GM12801 (cell line): ENCODE measurements around the gene KLK12.

Experiments used
- CTCF ChIP-seq: IDR thresholded peaks from one replicate; pipeline ENCODE4 v1.5.1; 2011; ENCODE audit warnings: control low read depth; ENCODE audit not compliant: insufficient read length; ENCODE audit errors: extremely low read depth

Gene KLK12

GRCh38 chr19:51078731-51079130, 43.9 kb upstream of the KLK12 start:
- TF ChIP-seq CTCF, result no peak

- TF ChIP-seq CTCF, result no peak
These were observed 43.3 kb upstream of the KLK12 start for GRCh38 chr19:51078104-51078503.

GRCh38 chr19:51076631-51077213, 41.9 kb upstream of the KLK12 start:
- TF ChIP-seq CTCF, result no peak

GRCh38 chr19:51075998-51076397, 41.2 kb upstream of the KLK12 start:
- no peak for TF ChIP-seq CTCF

- TF ChIP-seq CTCF, result no peak
These were observed 36.2 kb upstream of the KLK12 start for GRCh38 chr19:51071095-51071405.

GRCh38 chr19:51070334-51071094, 35.7 kb upstream of the KLK12 start:
- TF ChIP-seq CTCF, result no peak

GRCh38 chr19:51066393-51067186, 31.8 kb upstream of the KLK12 start:
- no peak for TF ChIP-seq CTCF
